ENCODE data around the gene CNTNAP2. TPM values are rescaled to one million over a fixed set of nuclear protein-coding genes. Genes with fewer than 3 reads are reported as not detected.

Gene CNTNAP2
- total RNA-seq, 1 experiment from 2014 or later: 64.5 TPM

- Histone ChIP-seq H3K27ac (ENCODE audit: insufficient read length, low read depth, low read length) (no peak overlapping the region), H4K8ac (replicated peaks; ENCODE audit: insufficient read length, low read depth, low read length) (no peak overlapping the region), H4K5ac (ENCODE audit: insufficient read length, low read depth, low read length) (no peak overlapping the region), H3K79me1 (ENCODE audit: insufficient read depth, low read depth, low read length, poor library complexity, severe bottlenecking) (no peaks in the 10 kb centered on the region), H3K9ac (ENCODE audit: extremely low read depth, insufficient read length, low read length) (no peak overlapping the region), H2BK120ac (ENCODE audit: low read depth, low read length, poor library complexity, severe bottlenecking) (no peak overlapping the region), H3K9me3 (ENCODE audit: control insufficient read depth, low read depth, low read length) (no peaks in the 10 kb centered on the region), H3K27me3 (ENCODE audit: insufficient read depth, low read length) (no peaks in the 10 kb centered on the region), H4K20me1 (ENCODE audit: control insufficient read depth, insufficient read depth, insufficient read length) (no peaks in the 10 kb centered on the region), H3K79me2 (ENCODE audit: insufficient read depth, low read length) (no peaks in the 10 kb centered on the region), H3K18ac (ENCODE audit: insufficient read length, low read depth, low read length) (no peak overlapping the region), H2AFZ (ENCODE audit: low read length) (no peak overlapping the region), H3K4ac (ENCODE audit: low read depth, low read length) (no peak overlapping the region), H3T11ph (ENCODE audit: low read length) (no peak overlapping the region), H2BK15ac (ENCODE audit: low read depth, low read length) (no peak overlapping the region), H2BK20ac (ENCODE audit: low read depth, low read length, poor library complexity, severe bottlenecking) (no peak overlapping the region), H2BK5ac (ENCODE audit: insufficient read length, low read length) (no peak overlapping the region), H3K23ac (ENCODE audit: insufficient read length, low read depth, low read length) (no peak overlapping the region), H3K23me2 (ENCODE audit: insufficient read length, low read depth, low read length, poor library complexity, severe bottlenecking) (no peaks in the 10 kb centered on the region), H4K91ac (ENCODE audit: insufficient read length, low read depth, low read length) (no peak overlapping the region), H3K56ac (ENCODE audit: insufficient read length, low read depth, low read length) (no peak overlapping the region), H2BK12ac (ENCODE audit: insufficient read length, low read depth, low read length) (no peak overlapping the region), H3K4me1 (ENCODE audit: insufficient read depth, low read length) (no peaks in the 10 kb centered on the region), H3K4me2 (ENCODE audit: insufficient read depth, insufficient read length, low read length) (no peak overlapping the region), H3K14ac (ENCODE audit: insufficient read depth, low read length) (no peak overlapping the region), H2AK5ac (ENCODE audit: insufficient read length, low read length) (no peak overlapping the region)
- no peak for DNase-seq
- no CpG with 5 or more reads among the region's 1 CpG for WGBS (ENCODE audit: extremely low coverage, insufficient read length, low lambda C conversion rate)
- Mint-ChIP-seq H3K27me3 (ENCODE audit: low read depth) (no peaks in the 10 kb centered on the region; the same call in 1 of the 2 replicates), H3K9me3 (peaks cover 4 to 7% of the 10 kb centered on the region in 2 experiments; a peak in 2 of 5 replicates), H3K27ac (no peak overlapping the region), H3K4me3 (no peak overlapping the region), H3K36me3 (ENCODE audit: insufficient read depth in 1 of 3, low read depth in 3 of 3) (no peaks in the 10 kb centered on the region), H3K4me1 (no peaks in the 10 kb centered on the region)
- TF ChIP-seq, protein P1, sequence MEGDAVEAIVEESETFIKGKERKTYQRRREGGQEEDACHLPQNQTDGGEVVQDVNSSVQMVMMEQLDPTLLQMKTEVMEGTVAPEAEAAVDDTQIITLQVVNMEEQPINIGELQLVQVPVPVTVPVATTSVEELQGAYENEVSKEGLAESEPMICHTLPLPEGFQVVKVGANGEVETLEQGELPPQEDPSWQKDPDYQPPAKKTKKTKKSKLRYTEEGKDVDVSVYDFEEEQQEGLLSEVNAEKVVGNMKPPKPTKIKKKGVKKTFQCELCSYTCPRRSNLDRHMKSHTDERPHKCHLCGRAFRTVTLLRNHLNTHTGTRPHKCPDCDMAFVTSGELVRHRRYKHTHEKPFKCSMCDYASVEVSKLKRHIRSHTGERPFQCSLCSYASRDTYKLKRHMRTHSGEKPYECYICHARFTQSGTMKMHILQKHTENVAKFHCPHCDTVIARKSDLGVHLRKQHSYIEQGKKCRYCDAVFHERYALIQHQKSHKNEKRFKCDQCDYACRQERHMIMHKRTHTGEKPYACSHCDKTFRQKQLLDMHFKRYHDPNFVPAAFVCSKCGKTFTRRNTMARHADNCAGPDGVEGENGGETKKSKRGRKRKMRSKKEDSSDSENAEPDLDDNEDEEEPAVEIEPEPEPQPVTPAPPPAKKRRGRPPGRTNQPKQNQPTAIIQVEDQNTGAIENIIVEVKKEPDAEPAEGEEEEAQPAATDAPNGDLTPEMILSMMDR (conservative IDR thresholded peaks at IDR 0.05): no peak
Observed at GRCh38 chr7:148234715-148235114, 2118.1 kb downstream of the CNTNAP2 start.
